Activated T-cell treated with anti-CD3 and anti-CD28 coated beads, Interleukin-2, amount 50 U/mL, for 24 hours (primary cell): ENCODE measurements around the gene ELMO1.

ENCODE experiments used
- DNase-seq: peaks from one replicate; pipeline ENCODE4 v3.0.0-alpha.2; 2020
- H3K27ac Mint-ChIP-seq: 2 replicates; pipeline ENCODE4 v1.8.0; 2020; ENCODE audit warnings: mild to moderate bottlenecking, mixed read lengths
- H3K27me3 Mint-ChIP-seq: 2 replicates; pipeline ENCODE4 v1.8.0; 2020; ENCODE audit warnings: mixed read lengths
- H3K36me3 Mint-ChIP-seq: 2 replicates; pipeline ENCODE4 v1.8.0; 2020; ENCODE audit warnings: low read depth, mixed read lengths
- H3K4me1 Mint-ChIP-seq: 2 replicates; pipeline ENCODE4 v1.8.0; 2020; ENCODE audit warnings: low read depth, mixed read lengths
- H3K4me3 Mint-ChIP-seq: 2 replicates; pipeline ENCODE4 v1.8.0; 2020; ENCODE audit warnings: mild to moderate bottlenecking, moderate library complexity, mixed read lengths
- H3K9me3 Mint-ChIP-seq: 2 replicates; pipeline ENCODE4 v1.8.0; 2020; ENCODE audit warnings: mixed read lengths

The ELMO1 gene

DNA sequence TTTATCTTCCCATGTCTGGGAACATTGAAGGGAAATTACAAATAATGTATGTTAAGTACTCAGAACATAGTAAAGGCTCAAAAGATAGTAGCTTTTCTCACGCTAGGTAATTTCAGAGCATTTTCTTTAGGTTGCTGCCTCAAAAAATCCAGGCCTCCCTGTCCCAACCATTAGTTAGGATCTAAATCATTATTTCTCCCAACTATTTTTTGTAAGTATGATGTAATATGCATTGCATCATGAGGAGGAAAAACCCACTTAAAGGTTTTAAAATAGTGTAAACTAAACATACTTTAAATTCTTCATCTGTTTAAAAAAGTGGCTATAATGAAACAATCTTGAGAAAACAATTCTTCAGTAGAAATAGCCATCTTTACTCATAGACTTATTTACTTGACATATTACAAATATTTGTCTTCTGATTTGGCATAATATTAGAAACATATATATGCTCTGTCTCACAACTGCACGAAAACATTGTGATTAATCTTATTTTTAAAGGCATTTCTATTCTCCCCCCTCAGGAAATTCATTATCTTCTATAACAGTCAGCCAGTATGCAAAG lies 329.3 kb downstream of the ELMO1 start:
- Mint-ChIP-seq H3K4me3 (no peak overlapping the region), H3K27me3 (no peaks in the 10 kb centered on the region), H3K9me3 (peaks cover 9% of the 10 kb centered on the region), H3K36me3 (peaks cover 74% of the 10 kb centered on the region), H3K4me1 (peaks cover 79% of the 10 kb centered on the region), H3K27ac (no peak overlapping the region)
- DNase-seq, result no peak

GRCh38 chr7:37118004-37118403 lies 330.7 kb downstream of the ELMO1 start:
- Mint-ChIP-seq H3K27ac (no peak overlapping the region), H3K36me3 (peaks cover 75% of the 10 kb centered on the region), H3K4me1 (peaks cover 79% of the 10 kb centered on the region), H3K9me3 (peaks cover 9% of the 10 kb centered on the region), H3K4me3 (no peak overlapping the region), H3K27me3 (no peaks in the 10 kb centered on the region)
- no peak for DNase-seq

DNA sequence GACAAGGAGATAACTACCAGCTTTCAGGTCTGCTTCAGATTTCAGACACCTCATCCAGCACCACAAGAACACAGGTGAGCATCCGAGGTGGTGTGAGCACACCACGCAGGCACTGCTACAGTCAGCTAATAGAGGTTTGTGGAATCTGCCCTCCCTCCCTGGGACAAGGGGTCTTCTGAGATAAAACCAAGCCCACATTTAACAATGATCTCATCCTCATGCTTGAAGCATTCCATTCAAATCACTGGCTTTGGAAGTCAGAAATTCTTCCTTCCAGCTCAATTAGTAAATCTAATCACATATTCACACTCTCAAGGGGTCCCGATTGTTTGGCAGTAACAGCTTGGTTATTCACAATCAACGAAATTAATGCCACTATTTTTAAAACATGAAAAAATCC lies 331.4 kb downstream of the ELMO1 start:
- Mint-ChIP-seq H3K27me3 (no peaks in the 10 kb centered on the region), H3K4me1 (peaks cover 76% of the 10 kb centered on the region), H3K36me3 (peaks cover 71% of the 10 kb centered on the region), H3K27ac (peak overlapping the region; percentile 8), H3K4me3 (no peak overlapping the region), H3K9me3 (peaks cover 3% of the 10 kb centered on the region)
- no peak for DNase-seq

DNA sequence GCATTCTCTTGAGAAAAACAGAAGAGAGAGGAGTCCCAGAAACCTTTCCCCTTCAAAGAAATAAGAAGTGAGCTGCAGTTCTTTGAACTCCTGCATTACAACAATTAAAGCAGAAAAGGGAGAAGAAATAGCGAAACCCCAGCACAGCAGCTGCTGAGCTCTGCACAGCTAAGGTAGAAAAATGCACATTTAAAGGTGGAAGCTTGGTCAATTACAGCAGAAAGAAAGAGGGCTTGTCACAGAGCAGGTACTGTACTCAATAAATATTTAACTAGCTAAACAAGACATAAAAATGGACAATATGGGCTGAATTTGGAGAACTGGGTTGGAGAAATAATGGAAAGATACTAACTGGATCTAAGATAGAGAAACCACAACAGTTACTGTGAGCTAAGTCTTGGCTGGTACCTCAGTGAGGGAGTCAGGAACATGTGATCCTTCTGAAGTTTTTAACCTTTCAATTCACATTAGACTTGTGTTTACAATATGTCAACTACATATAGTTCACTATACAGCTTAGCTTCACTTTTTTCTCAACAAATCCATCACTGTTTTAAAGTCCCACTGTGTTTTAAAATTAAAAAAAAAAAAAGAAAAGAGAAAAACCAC lies 332.5 kb downstream of the ELMO1 start:
- no peak for DNase-seq
- peaks cover 72% of the 10 kb centered on the region for H3K36me3 Mint-ChIP-seq
- peaks cover 74% of the 10 kb centered on the region for H3K4me1 Mint-ChIP-seq
- H3K27me3 Mint-ChIP-seq, result no peaks in the 10 kb centered on the region
- no peak overlapping the region for H3K4me3 Mint-ChIP-seq
- H3K27ac Mint-ChIP-seq, result peak overlapping the region; percentile 46
- H3K9me3 Mint-ChIP-seq, result no peaks in the 10 kb centered on the region

DNA sequence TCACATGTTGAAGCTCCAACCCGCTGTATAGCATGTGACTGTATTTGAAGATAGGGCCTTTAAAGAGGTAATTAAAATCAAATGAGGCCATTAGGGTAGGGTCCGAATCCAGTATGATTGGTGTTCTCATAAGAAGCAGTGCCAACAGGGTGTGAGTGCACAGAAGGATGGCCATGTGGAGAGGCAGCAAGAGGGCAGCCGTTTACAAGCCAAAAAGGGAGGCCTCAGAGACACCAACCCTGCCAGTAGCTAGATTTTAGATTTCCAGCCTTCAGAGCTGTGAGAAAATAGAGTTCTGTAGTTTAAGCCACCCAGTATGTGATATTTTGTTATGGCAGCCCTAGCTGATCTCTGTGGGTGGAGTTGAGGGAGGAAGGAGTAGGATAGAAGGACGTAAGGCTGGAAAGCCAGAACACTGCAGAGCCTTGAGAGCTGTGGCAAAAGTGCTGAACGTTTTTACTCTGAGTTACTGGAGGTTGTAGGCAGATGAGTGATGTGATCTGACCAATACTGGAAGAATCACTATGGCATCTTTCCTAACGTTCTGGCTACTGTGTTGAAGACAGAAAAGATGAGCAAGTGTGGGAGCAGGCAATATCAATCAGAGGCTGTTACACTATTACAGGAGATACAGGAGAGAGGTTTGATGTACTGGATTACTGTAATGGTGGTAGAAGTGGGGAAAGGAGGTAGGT lies 334.9 kb downstream of the ELMO1 start:
- peaks cover 84% of the 10 kb centered on the region for H3K4me1 Mint-ChIP-seq
- no peaks in the 10 kb centered on the region for H3K9me3 Mint-ChIP-seq
- no peak for DNase-seq
- peak overlapping the region; percentile 82 for H3K27ac Mint-ChIP-seq
- peaks cover 73% of the 10 kb centered on the region for H3K36me3 Mint-ChIP-seq
- H3K4me3 Mint-ChIP-seq, result no peak overlapping the region
- H3K27me3 Mint-ChIP-seq, result no peaks in the 10 kb centered on the region

- H3K4me1 Mint-ChIP-seq, result peaks cover 84% of the 10 kb centered on the region
Observed at GRCh38 chr7:37112876-37113275, 335.8 kb downstream of the ELMO1 start.

GRCh38 chr7:37112218-37112617 lies 336.4 kb downstream of the ELMO1 start:
- Mint-ChIP-seq H3K4me3 (no peak overlapping the region), H3K4me1 (peaks cover 83% of the 10 kb centered on the region), H3K9me3 (no peaks in the 10 kb centered on the region), H3K36me3 (peaks cover 74% of the 10 kb centered on the region), H3K27me3 (no peaks in the 10 kb centered on the region), H3K27ac (no peak overlapping the region)
- no peak for DNase-seq

More at GRCh38 chr7:37112876-37113275, 335.8 kb downstream of the ELMO1 start:
- H3K36me3 Mint-ChIP-seq, result peaks cover 73% of the 10 kb centered on the region
- peak overlapping the region; percentile 82 for H3K27ac Mint-ChIP-seq
- no peak for DNase-seq
- no peak overlapping the region for H3K4me3 Mint-ChIP-seq
- H3K27me3 Mint-ChIP-seq, result no peaks in the 10 kb centered on the region
- H3K9me3 Mint-ChIP-seq, result no peaks in the 10 kb centered on the region

- H3K27me3 Mint-ChIP-seq, result no peaks in the 10 kb centered on the region
Observed at GRCh38 chr7:37111459-37111858, 337.2 kb downstream of the ELMO1 start.

GRCh38 chr7:37110660-37111424 lies 337.8 kb downstream of the ELMO1 start:
- peak overlapping the region; percentile 63 for H3K27ac Mint-ChIP-seq
- H3K4me1 Mint-ChIP-seq, result peaks cover 75% of the 10 kb centered on the region
- H3K9me3 Mint-ChIP-seq, result no peaks in the 10 kb centered on the region
- no peaks in the 10 kb centered on the region for H3K27me3 Mint-ChIP-seq
- DNase-seq, result no peak
- H3K4me3 Mint-ChIP-seq, result no peak overlapping the region
- peaks cover 79% of the 10 kb centered on the region for H3K36me3 Mint-ChIP-seq

More at GRCh38 chr7:37111459-37111858, 337.2 kb downstream of the ELMO1 start:
- H3K4me1 Mint-ChIP-seq, result peaks cover 81% of the 10 kb centered on the region
- no peak overlapping the region for H3K27ac Mint-ChIP-seq
- H3K4me3 Mint-ChIP-seq, result no peak overlapping the region
- no peaks in the 10 kb centered on the region for H3K9me3 Mint-ChIP-seq
- H3K36me3 Mint-ChIP-seq, result peaks cover 76% of the 10 kb centered on the region
- DNase-seq, result no peak

DNA sequence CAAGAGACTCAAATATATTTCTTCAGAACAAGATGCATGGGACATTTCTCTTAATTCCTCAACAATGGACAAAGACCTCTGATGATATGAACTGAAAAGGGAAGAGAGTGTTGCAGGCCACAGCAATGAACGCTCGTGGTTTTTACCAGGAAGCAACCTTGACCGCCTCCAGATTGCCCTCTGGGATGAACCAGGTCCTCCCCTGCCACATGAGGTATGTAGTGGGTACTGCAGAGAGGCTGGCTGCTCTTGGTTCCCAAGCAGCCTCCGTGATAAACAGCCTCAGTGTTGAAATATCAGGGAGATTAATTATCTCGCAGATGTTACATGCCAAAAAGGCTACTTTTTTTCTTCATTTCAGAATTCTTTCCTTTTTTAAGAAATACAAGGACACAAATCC lies 338.8 kb downstream of the ELMO1 start:
- no peak for DNase-seq
- no peaks in the 10 kb centered on the region for H3K27me3 Mint-ChIP-seq
- H3K4me3 Mint-ChIP-seq, result no peak overlapping the region
- H3K9me3 Mint-ChIP-seq, result no peaks in the 10 kb centered on the region
- H3K27ac Mint-ChIP-seq, result no peak overlapping the region
- peaks cover 73% of the 10 kb centered on the region for H3K4me1 Mint-ChIP-seq
- H3K36me3 Mint-ChIP-seq, result peaks cover 80% of the 10 kb centered on the region

DNA sequence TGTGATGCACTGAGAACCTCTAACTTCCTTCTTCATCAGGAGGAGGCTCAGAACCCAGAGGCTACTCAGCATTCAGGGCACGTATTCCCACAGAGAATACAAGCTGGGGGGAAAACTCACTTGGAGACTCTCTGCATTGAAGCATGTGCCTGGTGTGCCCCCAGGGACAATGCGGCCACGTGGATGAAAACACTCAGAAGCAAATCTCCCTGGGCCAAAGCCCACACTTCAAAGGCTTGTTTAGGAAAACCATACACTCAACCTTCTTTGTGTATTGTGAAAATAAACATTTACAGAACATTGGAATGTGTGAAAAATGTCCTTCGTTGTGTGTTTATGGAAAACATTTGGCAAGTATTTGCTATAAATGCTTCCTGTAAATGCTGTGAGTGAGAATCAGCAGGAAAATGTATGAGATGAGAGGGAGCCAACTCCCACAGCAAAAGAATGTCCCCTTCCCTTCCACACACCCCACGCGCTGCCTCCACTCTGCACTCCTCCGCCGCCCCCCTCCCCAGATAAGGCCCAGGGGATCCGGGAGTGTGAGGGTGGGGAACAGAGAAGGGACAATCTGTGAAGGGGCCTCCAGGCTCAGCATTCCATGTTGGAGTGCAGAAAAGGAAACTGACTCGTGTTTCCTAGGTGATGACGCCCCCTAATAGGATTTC lies 339.5 kb downstream of the ELMO1 start:
- no peak for DNase-seq
- no peaks in the 10 kb centered on the region for H3K9me3 Mint-ChIP-seq
- H3K27me3 Mint-ChIP-seq, result no peaks in the 10 kb centered on the region
- peaks cover 72% of the 10 kb centered on the region for H3K4me1 Mint-ChIP-seq
- peaks cover 80% of the 10 kb centered on the region for H3K36me3 Mint-ChIP-seq
- no peak overlapping the region for H3K4me3 Mint-ChIP-seq
- peak overlapping the region; percentile 18 for H3K27ac Mint-ChIP-seq

DNA sequence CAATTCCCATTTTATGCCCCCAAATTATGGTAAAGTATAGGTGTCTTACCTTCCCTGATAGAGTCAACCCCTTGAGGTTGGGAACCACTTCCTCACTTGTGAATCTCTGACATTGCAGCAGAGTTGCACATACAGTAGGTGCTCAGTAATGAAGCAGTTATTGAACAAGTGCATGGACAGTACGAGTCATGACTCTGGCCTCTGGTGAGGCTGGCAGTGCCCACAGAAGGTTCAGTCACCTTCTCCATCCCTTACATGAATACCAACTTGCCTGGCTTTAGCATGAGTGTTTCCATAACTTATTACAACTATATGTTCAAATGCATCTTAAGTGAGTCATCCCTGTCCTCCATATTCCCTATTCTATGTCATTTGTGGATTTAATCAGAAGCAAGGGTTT lies 340.0 kb downstream of the ELMO1 start:
- H3K9me3 Mint-ChIP-seq, result no peaks in the 10 kb centered on the region
- H3K27ac Mint-ChIP-seq, result peak overlapping the region; percentile 38
- no peak for DNase-seq
- H3K4me1 Mint-ChIP-seq, result peaks cover 68% of the 10 kb centered on the region
- H3K36me3 Mint-ChIP-seq, result peaks cover 79% of the 10 kb centered on the region
- no peaks in the 10 kb centered on the region for H3K27me3 Mint-ChIP-seq
- H3K4me3 Mint-ChIP-seq, result no peak overlapping the region

- no peak overlapping the region for H3K4me3 Mint-ChIP-seq
- H3K27me3 Mint-ChIP-seq, result no peaks in the 10 kb centered on the region
- H3K27ac Mint-ChIP-seq, result no peak overlapping the region
- H3K36me3 Mint-ChIP-seq, result peaks cover 78% of the 10 kb centered on the region
- peaks cover 68% of the 10 kb centered on the region for H3K4me1 Mint-ChIP-seq
- DNase-seq, result no peak
- H3K9me3 Mint-ChIP-seq, result no peaks in the 10 kb centered on the region
Observed at GRCh38 chr7:37107047-37107750, 341.5 kb downstream of the ELMO1 start.

DNA sequence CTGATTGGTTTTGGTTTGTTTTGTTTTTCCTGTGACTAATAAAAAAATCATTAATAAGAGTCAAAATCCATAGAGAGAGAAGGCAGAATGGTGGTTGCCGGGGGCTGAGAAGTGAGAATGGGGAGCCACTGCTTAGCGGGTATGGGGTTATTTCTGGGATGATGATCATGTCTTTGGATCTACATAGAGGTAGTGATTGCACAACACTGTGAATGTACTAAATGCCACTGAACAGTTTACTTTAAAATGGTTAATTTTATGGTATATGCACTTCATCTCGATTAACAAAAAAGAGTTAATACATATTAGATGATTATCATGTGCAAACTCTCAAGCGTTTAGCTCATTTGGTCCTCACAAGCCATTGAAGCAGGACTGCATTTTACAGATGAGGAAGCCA lies 342.9 kb downstream of the ELMO1 start:
- DNase-seq, result no peak
- H3K36me3 Mint-ChIP-seq, result peaks cover 67% of the 10 kb centered on the region
- no peaks in the 10 kb centered on the region for H3K27me3 Mint-ChIP-seq
- no peak overlapping the region for H3K27ac Mint-ChIP-seq
- no peaks in the 10 kb centered on the region for H3K9me3 Mint-ChIP-seq
- H3K4me1 Mint-ChIP-seq, result peaks cover 73% of the 10 kb centered on the region
- H3K4me3 Mint-ChIP-seq, result no peak overlapping the region
